Testis (tissue), 3 donors: ENCODE measurements around the gene RBM6. TPM values are rescaled to one million over a fixed set of nuclear protein-coding genes. Genes with fewer than 3 reads are reported as not detected.
"Not testable (repeated sequence)": the region's sequence is repeated elsewhere in the genome, so short reads cannot be mapped to it uniquely, and the experiment has no call there.

ENCODE experiments used
- DNase-seq: peaks from one replicate; pipeline ENCODE4 v3.0.0-alpha.2; 2019
- H3K27ac ChIP-seq, 2 donors: fragments of 200-600 bp; sonication (generic); one replicate each; pipeline ENCODE4 v1.5.1; 2019
- H3K27me3 ChIP-seq: fragments of 200-600 bp; sonication (generic); one replicate; pipeline ENCODE4 v1.5.1; 2019
- H3K36me3 ChIP-seq: fragments of 200-600 bp; sonication (generic); one replicate; pipeline ENCODE4 v1.5.1; 2017; ENCODE audit warnings: low read depth; ENCODE audit errors: missing control alignments
- H3K4me1 ChIP-seq: fragments of 200-600 bp; sonication (generic); one replicate; pipeline ENCODE4 v1.5.1; 2019
- H3K4me3 ChIP-seq, 2 donors: fragments of 200-600 bp; sonication (generic); one replicate each; pipeline ENCODE4 v1.5.1; 2017 to 2019
- H3K9me3 ChIP-seq: fragments of 200-600 bp; sonication (generic); one replicate; pipeline ENCODE4 v1.5.1; 2017
- CTCF ChIP-seq, 3 experiments: fragments of 450-650 bp in 2 of 3; fragments of 200-600 bp in 1 of 3; sonication (generic) in 1 of 3; IDR thresholded peaks; one replicate each; pipeline ENCODE4 v1.5.1; 2016 to 2019; ENCODE audit warnings: antibody characterized with exemption in 3 of 3, mild to moderate bottlenecking in 2 of 3, moderate library complexity in 1 of 3
- POLR2A ChIP-seq: fragments of 450-650 bp; IDR thresholded peaks from one replicate; pipeline ENCODE4 v1.6.1; 2017; ENCODE audit warnings: antibody characterized with exemption, mild to moderate bottlenecking, moderate library complexity
- WGBS, 2 donors: methylation state at CpG; one replicate each; pipeline ENCODE4 v1.1.5; 2018; 5-methylcytosine and 5-hydroxymethylcytosine counted together
- intact Hi-C: fragments of 100-400 bp; cut with DNase I; formaldehyde crosslinking; loops from one replicate; pipeline ENCODE4 v1.15.1; 2023; ENCODE audit warnings: low total_unique reads
- polyA plus RNA-seq: library from polyadenylated mRNA; stranded (reverse); fragments of 350-450 nt; fragmentation: Illumina TruSeq; extraction: RNeasy Lipid Tissue Mini Kit (QIAGEN cat#74804); gene quantifications from one replicate; pipeline ENCODE4 v1.2.3, GENCODE V29; 2014; ENCODE audit warnings: low read depth, low replicate concordance; ENCODE audit not compliant: insufficient read depth
- total RNA-seq, 2 donors: library from RNA; depleted of rRNA; stranded (reverse); fragments of >200 nt; gene quantifications; one replicate each; pipeline ENCODE4 v1.2.3, GENCODE V29; 2016

Gene RBM6
- total and polyA plus RNA-seq, 3 donors from 2014 or later: 104 to 229 (median 212) TPM

- no peak for DNase-seq
- H3K36me3 ChIP-seq: no peaks in the 10 kb centered on the region
- no peak overlapping the region for H3K4me3 ChIP-seq
- no peak for TF ChIP-seq POLR2A
- TF ChIP-seq CTCF (IDR thresholded peaks at IDR 0.05): no peak
- H3K4me1 ChIP-seq: no peaks in the 10 kb centered on the region
- intact Hi-C loops: no loop called here
- 87 to 93% methylated on average over 5 of the region's 5 CpGs for WGBS, 2 donors
- no peaks in the 10 kb centered on the region for H3K27me3 ChIP-seq
- no peak overlapping the region for H3K27ac ChIP-seq
- no peaks in the 10 kb centered on the region for H3K9me3 ChIP-seq
Observed at GRCh38 chr3:49916686-49917085, 23.3 kb upstream of the RBM6 start.

- DNase-seq, H3K4me1 ChIP-seq, H3K36me3 ChIP-seq, intact Hi-C loops, H3K4me3 ChIP-seq, H3K27me3 ChIP-seq, H3K27ac ChIP-seq, H3K9me3 ChIP-seq: not testable (repeated sequence)
- 88 to 94% methylated on average over 19 of the region's 19 CpGs for WGBS, 2 donors
Observed at GRCh38 chr3:49917806-49918590, 22.0 kb upstream of the RBM6 start.

- no peak for DNase-seq
- peaks cover 9% of the 10 kb centered on the region for H3K4me1 ChIP-seq
- no peak overlapping the region for H3K27ac ChIP-seq
- H3K9me3 ChIP-seq: no peaks in the 10 kb centered on the region
- 67 to 87% methylated on average over 2 of the region's 2 CpGs for WGBS, 2 donors
- no peak for TF ChIP-seq CTCF (IDR thresholded peaks at IDR 0.05)
- TF ChIP-seq POLR2A: no peak
- no peak overlapping the region for H3K4me3 ChIP-seq
- no peaks in the 10 kb centered on the region for H3K27me3 ChIP-seq
- intact Hi-C loops: no loop called here
- H3K36me3 ChIP-seq: no peaks in the 10 kb centered on the region
Observed at GRCh38 chr3:49924683-49925082, 15.3 kb upstream of the RBM6 start.

- TF ChIP-seq CTCF (IDR thresholded peaks at IDR 0.05) (no peak), POLR2A (no peak)
- 73 to 83% methylated on average over 2 of the region's 2 CpGs for WGBS, 2 donors
- no peak overlapping the region for H3K4me3 ChIP-seq
- no peak overlapping the region for H3K27ac ChIP-seq
- DNase-seq: no peak
- peaks cover 14% of the 10 kb centered on the region for H3K4me1 ChIP-seq
- H3K36me3 ChIP-seq: no peaks in the 10 kb centered on the region
- intact Hi-C loops: no loop called here
- H3K9me3 ChIP-seq: no peaks in the 10 kb centered on the region
- no peaks in the 10 kb centered on the region for H3K27me3 ChIP-seq
Observed at GRCh38 chr3:49925485-49925884, 14.5 kb upstream of the RBM6 start.

GRCh38 chr3:49926117-49926728 lies 13.7 kb upstream of the RBM6 start:
- Histone ChIP-seq H3K4me1 (peaks cover 16% of the 10 kb centered on the region), H3K9me3 (no peaks in the 10 kb centered on the region), H3K27ac (no peak overlapping the region), H3K27me3 (no peaks in the 10 kb centered on the region), H3K4me3 (no peak overlapping the region), H3K36me3 (no peaks in the 10 kb centered on the region)
- no peak for DNase-seq
- intact Hi-C loops: no loop called here
- TF ChIP-seq CTCF (IDR thresholded peaks at IDR 0.05) (no peak), POLR2A (no peak)
- 91 to 95% methylated on average over 4 of the region's 4 CpGs for WGBS, 2 donors
